PC-3 (cell line): Measurements from ENCODE around the gene CACNA1I. TPM values are rescaled to one million over a fixed set of nuclear protein-coding genes. Genes with fewer than 3 reads are reported as not detected.

Experiments
- ATAC-seq: fragments of 200-7000 bp; cut with Tn5 transposase; 2 replicates; pipeline ENCODE4 v1.9.1; 2020; ENCODE audit warnings: mild to moderate bottlenecking, moderate library complexity
- BruUV-seq: library from RNA; stranded (reverse); fragments of 400-500 nt; replicated peaks from 2 replicates; lab custom pipeline; 2021; lab: Mats Ljungman, UMichigan
- CTCF ChIA-PET: fragments of 300-600 bp; sonication (Branson Sonifier 250); formaldehyde crosslinking; loops from one replicate; lab custom pipeline; 2022; ENCODE audit warnings: antibody characterized with exemption; lab: Charles Lee
- POLR2A ChIA-PET: fragments of 300-600 bp; sonication (Branson Sonifier 250); formaldehyde crosslinking; loops from one replicate; lab custom pipeline; 2022; ENCODE audit warnings: antibody characterized with exemption; ENCODE audit not compliant: unreplicated experiment; lab: Charles Lee
- DNase-seq: peaks from one replicate; pipeline ENCODE4 v3.0.0-alpha.2; 2015
- H2AFZ ChIP-seq: fragments of 300-600 bp; sonication (generic); 2 replicates; pipeline ENCODE4 v1.6.0; 2016; ENCODE audit warnings: antibody characterized with exemption, low read length
- H3F3A ChIP-seq: fragments of 300-600 bp; sonication (generic); one replicate; pipeline ENCODE4 v1.6.0; 2017; ENCODE audit warnings: antibody characterized with exemption, low read length, control low read depth, mild to moderate bottlenecking; ENCODE audit not compliant: unreplicated experiment
- H3K27ac ChIP-seq: fragments of 300-600 bp; sonication (generic); 2 replicates; pipeline ENCODE4 v1.5.1; 2016; ENCODE audit warnings: mild to moderate bottlenecking, low read length
- H3K27me3 ChIP-seq: fragments of 300-600 bp; sonication (generic); 2 replicates; pipeline ENCODE4 v1.6.1; 2016; ENCODE audit warnings: low read length, mixed read lengths
- H3K36me3 ChIP-seq: fragments of 300-600 bp; sonication (generic); 2 replicates; pipeline ENCODE4 v1.6.1; 2016; ENCODE audit warnings: low read depth, mixed run types, low read length, mixed read lengths
- H3K4me1 ChIP-seq: fragments of 300-600 bp; sonication (generic); 2 replicates; pipeline ENCODE4 v1.5.1; 2016; ENCODE audit warnings: low read length; ENCODE audit not compliant: insufficient read depth
- H3K4me2 ChIP-seq: fragments of 300-600 bp; sonication (generic); 2 replicates; pipeline ENCODE4 v1.6.0; 2016; ENCODE audit warnings: low read length
- H3K4me3 ChIP-seq: fragments of 300-600 bp; sonication (generic); 2 replicates; pipeline ENCODE4 v1.5.1; 2016; ENCODE audit warnings: mild to moderate bottlenecking, low read length, mixed read lengths
- H3K79me2 ChIP-seq: fragments of 300-600 bp; sonication (generic); 2 replicates; pipeline ENCODE4 v1.6.1; 2017; ENCODE audit warnings: low read length, mixed read lengths
- H3K9ac ChIP-seq: fragments of 300-600 bp; sonication (generic); 2 replicates; pipeline ENCODE4 v1.6.0; 2016; ENCODE audit warnings: mild to moderate bottlenecking, low read length
- H3K9me2 ChIP-seq: fragments of 300-600 bp; sonication (generic); replicated peaks from 2 replicates; pipeline ENCODE4 v1.6.1; 2016; ENCODE audit warnings: mixed run types, low read length, mixed read lengths
- H3K9me3 ChIP-seq: fragments of 300-600 bp; sonication (generic); 2 replicates; pipeline ENCODE4 v1.6.1; 2016; ENCODE audit warnings: low read length, mixed read lengths
- H4K20me1 ChIP-seq: fragments of 300-600 bp; sonication (generic); 2 replicates; pipeline ENCODE4 v1.6.1; 2016; ENCODE audit warnings: low read length, mixed read lengths
- EZH2 ChIP-seq: fragments of 300-600 bp; sonication (generic); IDR thresholded peaks from one replicate; pipeline ENCODE4 v1.6.1; 2017; ENCODE audit warnings: antibody characterized with exemption, mild to moderate bottlenecking, low read length; ENCODE audit not compliant: unreplicated experiment
- EZH2phosphoT487 ChIP-seq: fragments of 300-600 bp; sonication (generic); IDR thresholded peaks from 2 replicates; pipeline ENCODE4 v1.6.1; 2018; ENCODE audit warnings: mild to moderate bottlenecking, antibody characterized with exemption, low read length, borderline replicate concordance
- intact Hi-C: fragments of 100-400 bp; cut with micrococcal nuclease; formaldehyde crosslinking; loops from 2 replicates; pipeline ENCODE4 v1.9.0; 2023
- total RNA-seq: library from RNA; depleted of rRNA; stranded (reverse); fragments of >200 nt; gene quantifications from 2 replicates; pipeline ENCODE4 v1.2.3, GENCODE V29; 2014
- TF ChIP-seq, protein P1 (sequence below): fragments of 300-600 bp; sonication (generic); conservative IDR thresholded peaks from 2 replicates; pipeline ENCODE4 v1.5.1; 2017; ENCODE audit warnings: antibody characterized with exemption, low read depth, mild to moderate bottlenecking, low read length

The CACNA1I gene
- total RNA-seq, 1 experiment from 2014 or later = not detected

DNA sequence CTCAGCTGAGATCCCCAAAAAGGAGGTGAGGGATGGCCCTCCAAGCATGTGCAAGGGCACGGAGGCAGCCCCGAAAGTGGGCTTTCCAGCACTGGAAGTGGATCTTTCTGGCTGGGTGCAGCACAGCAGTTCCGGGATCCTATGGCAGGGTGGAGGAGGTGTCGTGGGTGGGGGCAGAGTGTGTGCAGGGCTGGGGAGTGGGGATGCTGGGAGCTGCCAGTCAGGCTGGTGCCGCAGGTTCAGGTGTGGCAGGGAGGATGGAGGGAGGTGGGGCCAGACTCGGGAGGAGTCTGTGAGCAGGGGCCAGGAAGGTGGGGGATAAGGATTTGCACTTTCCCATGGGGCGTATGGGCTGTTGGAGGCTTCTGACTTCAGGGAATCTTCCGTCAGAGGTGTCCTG is 60.2 kb downstream of the CACNA1I start:
- CTCF ChIA-PET = no interaction called here
- POLR2A ChIA-PET = no interaction called here

GRCh38 chr22:39631381-39632286 is 61.1 kb downstream of the CACNA1I start:
- no peak overlapping the region for H3K4me3 ChIP-seq
- no peak for ATAC-seq
- H3K9ac ChIP-seq = no peak overlapping the region
- ChIA-PET POLR2A (no interaction called here), CTCF (no interaction called here)
- H3F3A ChIP-seq = no peaks in the 10 kb centered on the region
- no peaks in the 10 kb centered on the region for H3K36me3 ChIP-seq
- no peaks in the 10 kb centered on the region for H3K27me3 ChIP-seq
- no TSS peak for BruUV-seq
- DNase-seq = no peak
- no peaks in the 10 kb centered on the region for H4K20me1 ChIP-seq
- no peak overlapping the region for H3K4me2 ChIP-seq
- H2AFZ ChIP-seq = no peak overlapping the region
- no peak overlapping the region for H3K27ac ChIP-seq
- no peaks in the 10 kb centered on the region for H3K9me3 ChIP-seq
- no peaks in the 10 kb centered on the region for H3K79me2 ChIP-seq
- intact Hi-C loops = no loop called here
- TF ChIP-seq, protein P1, sequence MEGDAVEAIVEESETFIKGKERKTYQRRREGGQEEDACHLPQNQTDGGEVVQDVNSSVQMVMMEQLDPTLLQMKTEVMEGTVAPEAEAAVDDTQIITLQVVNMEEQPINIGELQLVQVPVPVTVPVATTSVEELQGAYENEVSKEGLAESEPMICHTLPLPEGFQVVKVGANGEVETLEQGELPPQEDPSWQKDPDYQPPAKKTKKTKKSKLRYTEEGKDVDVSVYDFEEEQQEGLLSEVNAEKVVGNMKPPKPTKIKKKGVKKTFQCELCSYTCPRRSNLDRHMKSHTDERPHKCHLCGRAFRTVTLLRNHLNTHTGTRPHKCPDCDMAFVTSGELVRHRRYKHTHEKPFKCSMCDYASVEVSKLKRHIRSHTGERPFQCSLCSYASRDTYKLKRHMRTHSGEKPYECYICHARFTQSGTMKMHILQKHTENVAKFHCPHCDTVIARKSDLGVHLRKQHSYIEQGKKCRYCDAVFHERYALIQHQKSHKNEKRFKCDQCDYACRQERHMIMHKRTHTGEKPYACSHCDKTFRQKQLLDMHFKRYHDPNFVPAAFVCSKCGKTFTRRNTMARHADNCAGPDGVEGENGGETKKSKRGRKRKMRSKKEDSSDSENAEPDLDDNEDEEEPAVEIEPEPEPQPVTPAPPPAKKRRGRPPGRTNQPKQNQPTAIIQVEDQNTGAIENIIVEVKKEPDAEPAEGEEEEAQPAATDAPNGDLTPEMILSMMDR = no peak
- TF ChIP-seq EZH2 (no peak), EZH2phosphoT487 (no peak)
- H3K4me1 ChIP-seq = peaks cover 20% of the 10 kb centered on the region
- H3K9me2 ChIP-seq = no peaks in the 10 kb centered on the region

More for the DNA sequence above, 60.2 kb downstream of the CACNA1I start:
- Histone ChIP-seq H3K4me3 (no peak overlapping the region), H4K20me1 (no peaks in the 10 kb centered on the region), H2AFZ (no peak overlapping the region), H3K9me3 (no peaks in the 10 kb centered on the region), H3K79me2 (no peaks in the 10 kb centered on the region), H3F3A (no peaks in the 10 kb centered on the region), H3K27ac (no peak overlapping the region), H3K27me3 (no peaks in the 10 kb centered on the region), H3K36me3 (no peaks in the 10 kb centered on the region), H3K9ac (no peak overlapping the region), H3K4me2 (no peak overlapping the region), H3K9me2 (no peaks in the 10 kb centered on the region), H3K4me1 (peaks cover 16% of the 10 kb centered on the region)
- ATAC-seq (no peak), DNase-seq (no peak)
- TF ChIP-seq EZH2phosphoT487 = no peak
- TF ChIP-seq EZH2 = no peak
- TF ChIP-seq, protein P1 = no peak
- BruUV-seq = no TSS peak
- intact Hi-C loops = no loop called here
